ENCODE data around the gene RHBDD1.

RHBDD1 gene

GRCh38 chr2:226885769-226886435 lies 50.0 kb downstream of the RHBDD1 start:
- no peak for DNase-seq

DNA sequence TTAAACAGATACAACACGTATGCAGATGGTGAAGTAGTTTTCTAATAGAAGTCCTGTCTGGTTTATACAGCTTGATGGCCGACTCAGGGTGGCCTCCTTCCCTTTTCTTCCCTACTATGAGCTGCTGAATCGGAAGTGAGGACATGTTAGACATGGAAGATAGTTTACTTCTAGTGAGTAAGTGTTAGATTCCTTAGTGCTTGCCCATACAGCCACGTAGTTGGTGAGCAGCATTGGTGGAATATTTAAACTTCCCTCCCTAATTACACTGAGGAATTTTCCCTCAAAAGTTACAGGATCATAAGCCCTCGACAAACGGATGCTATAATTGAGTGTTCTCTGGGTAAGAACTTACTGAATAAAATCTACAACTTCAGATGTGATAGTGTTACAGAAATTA lies 52.1 kb downstream of the RHBDD1 start:
- no peak for DNase-seq

DNA sequence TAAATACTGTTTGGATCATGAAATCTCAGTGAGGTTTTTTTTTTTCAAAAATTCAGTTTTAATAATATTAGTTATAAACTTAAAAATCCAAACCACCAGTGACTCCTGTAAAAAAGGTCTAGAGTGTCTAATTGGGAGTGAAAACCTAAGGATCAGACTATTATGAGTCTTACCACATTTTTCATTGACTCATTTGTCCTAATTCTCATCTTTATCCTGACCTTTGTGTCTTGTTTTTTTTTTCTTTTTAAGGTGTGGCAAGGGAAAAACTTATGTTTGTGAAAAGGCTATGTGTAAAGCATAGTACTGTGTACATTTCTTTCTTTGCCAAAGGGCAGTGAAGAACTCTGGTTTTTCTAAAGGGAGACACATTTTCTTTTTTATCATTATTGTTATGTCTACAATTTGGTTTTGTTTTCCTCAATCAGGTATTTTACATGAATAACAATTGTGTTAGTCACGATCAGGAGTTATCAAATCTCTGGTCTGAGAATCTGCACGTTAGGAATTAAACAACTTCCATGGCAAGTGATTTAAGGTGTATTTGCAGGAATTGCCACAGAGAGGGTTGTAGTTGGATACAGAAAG lies 52.6 kb downstream of the RHBDD1 start:
- no peak for DNase-seq

- DNase-seq = no peak
These were observed 53.1 kb downstream of the RHBDD1 start for GRCh38 chr2:226888971-226889370.

GRCh38 chr2:226890286-226890685 lies 54.4 kb downstream of the RHBDD1 start:
- no peak for DNase-seq

GRCh38 chr2:226891780-226892590 lies 56.1 kb downstream of the RHBDD1 start:
- no peak for DNase-seq

DNA sequence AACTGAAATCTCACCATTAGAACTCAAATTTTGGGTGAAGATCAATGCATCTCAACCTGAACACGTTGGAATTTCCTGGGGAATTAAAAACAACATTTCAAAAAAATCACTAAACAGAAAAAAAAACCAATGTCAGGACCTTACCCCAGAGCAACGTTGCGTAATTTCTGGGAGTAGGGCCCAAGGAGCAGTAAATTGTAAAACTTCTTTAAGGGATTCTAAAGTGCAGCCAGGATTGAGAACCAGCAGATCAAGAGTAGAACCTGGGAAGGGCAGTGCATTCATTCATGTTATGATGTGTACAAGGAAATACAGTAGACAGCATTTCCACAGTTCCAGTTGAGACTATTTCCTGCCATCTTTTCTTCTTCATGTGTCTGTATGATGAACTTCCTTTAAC lies 56.9 kb downstream of the RHBDD1 start:
- no peak for DNase-seq

GRCh38 chr2:226893216-226893615 lies 57.4 kb downstream of the RHBDD1 start:
- no peak for DNase-seq

- no peak for DNase-seq
These were observed 58.9 kb downstream of the RHBDD1 start for GRCh38 chr2:226894752-226895151.

- no peak for DNase-seq
These were observed 59.7 kb downstream of the RHBDD1 start for GRCh38 chr2:226895579-226895978.

- no peak for DNase-seq
These were observed 62.3 kb downstream of the RHBDD1 start for GRCh38 chr2:226898121-226898520.

- DNase-seq = no peak
These were observed 63.0 kb downstream of the RHBDD1 start for GRCh38 chr2:226898897-226899296.

DNA sequence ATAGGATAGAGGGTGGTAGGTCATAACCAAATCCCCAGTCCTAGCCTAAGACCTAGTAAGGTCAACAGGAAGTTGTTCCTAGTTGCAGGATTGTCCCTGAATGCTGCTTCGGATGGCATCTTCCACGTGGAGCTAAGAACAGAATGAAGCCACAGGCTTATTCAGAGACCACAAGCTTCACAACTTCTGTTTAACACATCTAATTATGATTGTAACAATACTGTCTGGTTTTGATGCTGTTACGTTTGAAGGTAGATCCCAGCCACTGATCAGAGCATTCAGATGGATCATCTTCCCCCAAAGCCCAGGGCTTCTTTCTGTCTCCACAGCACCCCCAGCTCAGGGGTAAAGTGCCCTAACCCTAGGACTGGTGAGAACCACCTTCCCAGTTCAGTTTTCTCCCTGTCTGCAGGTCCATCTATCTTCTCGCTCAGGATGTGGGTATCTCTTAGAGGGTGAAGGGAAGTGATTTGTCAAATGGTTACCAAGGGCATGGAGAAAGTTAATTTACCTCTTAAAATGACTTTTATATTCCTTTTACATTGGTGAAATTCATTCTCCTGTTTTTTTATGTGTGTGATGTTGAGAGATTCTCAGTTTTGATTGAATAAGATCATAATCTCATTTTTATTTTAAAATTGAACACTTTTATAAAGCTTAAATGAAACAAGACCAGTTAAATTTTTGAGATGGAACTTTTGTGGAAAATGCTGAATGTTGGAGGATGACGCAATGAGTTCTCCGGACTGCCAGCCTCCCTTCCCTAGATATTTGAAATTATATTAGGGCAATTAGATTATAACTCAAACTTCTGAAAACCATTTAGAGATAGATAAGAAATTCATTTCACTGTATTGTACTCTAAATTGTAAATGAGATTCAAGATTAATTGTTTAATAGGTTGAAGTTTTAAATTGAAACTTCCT lies 66.5 kb downstream of the RHBDD1 start:
- no peak for DNase-seq

DNA sequence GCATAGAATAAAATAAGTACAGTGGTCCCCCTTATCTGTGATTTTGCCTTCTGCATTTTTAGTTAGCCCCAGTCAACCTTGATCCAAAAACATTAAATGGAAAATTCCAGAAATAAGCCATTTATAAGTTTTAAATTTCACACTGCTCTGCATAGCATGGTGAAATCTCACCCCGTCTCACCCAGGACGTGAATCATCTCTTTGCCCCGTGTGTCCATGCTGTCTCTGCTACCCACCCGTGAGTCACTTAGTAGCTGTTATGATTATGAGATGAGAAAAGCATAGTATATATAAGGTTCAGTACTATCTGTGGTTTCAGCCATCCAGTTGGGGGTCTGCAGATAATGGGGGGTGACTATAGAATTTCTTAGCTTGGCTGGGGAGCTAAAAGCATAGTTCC lies 67.3 kb downstream of the RHBDD1 start:
- DNase-seq = no peak

- DNase-seq = no peak
These were observed 68.7 kb downstream of the RHBDD1 start for GRCh38 chr2:226904592-226904991.

DNA sequence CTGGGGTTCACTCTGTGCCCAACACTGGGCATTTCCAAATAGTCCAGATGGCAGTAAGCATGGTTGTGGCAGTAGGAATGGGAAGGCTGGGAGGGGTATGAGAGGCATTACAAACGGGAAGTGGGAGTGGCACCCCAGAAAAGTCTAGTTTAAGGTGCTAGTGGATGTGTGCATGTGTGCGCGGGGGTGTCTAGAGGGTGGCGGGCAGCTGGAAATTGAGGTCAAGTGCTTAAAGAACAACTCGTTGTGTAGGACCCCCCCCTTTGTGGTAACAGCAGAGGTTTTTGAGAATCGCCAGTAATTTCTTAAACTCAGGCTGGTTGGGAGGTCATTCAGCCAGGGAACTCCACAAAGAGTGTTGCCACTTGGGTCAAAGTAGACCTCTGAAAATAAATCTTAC lies 69.9 kb downstream of the RHBDD1 start:
- no peak for DNase-seq

GRCh38 chr2:226906163-226906693 lies 70.4 kb downstream of the RHBDD1 start:
- DNase-seq = no peak

- DNase-seq = no peak
These were observed 73.3 kb downstream of the RHBDD1 start for GRCh38 chr2:226909126-226909525.

- no peak for DNase-seq
These were observed 74.0 kb downstream of the RHBDD1 start for GRCh38 chr2:226909836-226910235.

DNA sequence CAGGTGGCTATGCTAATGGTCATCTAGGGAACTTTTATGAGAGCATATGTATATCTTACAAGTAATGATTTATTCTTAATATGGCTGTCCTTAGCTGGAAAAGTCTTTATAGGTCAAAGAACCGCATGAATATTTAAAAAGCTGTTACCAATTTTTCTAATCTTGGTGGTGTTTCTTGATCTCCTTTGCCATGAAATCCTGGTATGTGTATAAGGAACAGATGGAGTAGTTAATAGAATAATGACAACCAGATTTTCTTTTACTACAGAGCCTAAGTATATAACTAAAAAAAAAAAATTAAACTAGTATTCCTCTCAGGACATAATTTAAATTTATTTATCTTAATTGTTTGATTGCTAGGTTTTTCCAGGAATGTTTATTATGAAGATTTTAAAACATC lies 74.5 kb downstream of the RHBDD1 start:
- no peak for DNase-seq

- DNase-seq = no peak
These were observed 76.1 kb downstream of the RHBDD1 start for GRCh38 chr2:226911932-226912331.

GRCh38 chr2:226913641-226914040 lies 77.8 kb downstream of the RHBDD1 start:
- DNase-seq = no peak

All from right kidney (tissue), 1 donor.